GM18867 (cell line): ENCODE data around the gene PTMA.
"Not testable (repeated sequence)": the region's sequence is repeated elsewhere in the genome, so short reads cannot be mapped to it uniquely, and the experiment has no call there.

ENCODE experiments used
- ATAC-seq: cut with Tn5 transposase; IDR thresholded peaks from one replicate; pipeline ENCODE4 v1.9.1; 2021; ENCODE audit warnings: mild to moderate bottlenecking, moderate library complexity; ENCODE audit not compliant: unreplicated experiment

Gene PTMA

GRCh38 chr2:231714639-231715498 is 6.5 kb downstream of the PTMA start:
- ATAC-seq: no peak

DNA sequence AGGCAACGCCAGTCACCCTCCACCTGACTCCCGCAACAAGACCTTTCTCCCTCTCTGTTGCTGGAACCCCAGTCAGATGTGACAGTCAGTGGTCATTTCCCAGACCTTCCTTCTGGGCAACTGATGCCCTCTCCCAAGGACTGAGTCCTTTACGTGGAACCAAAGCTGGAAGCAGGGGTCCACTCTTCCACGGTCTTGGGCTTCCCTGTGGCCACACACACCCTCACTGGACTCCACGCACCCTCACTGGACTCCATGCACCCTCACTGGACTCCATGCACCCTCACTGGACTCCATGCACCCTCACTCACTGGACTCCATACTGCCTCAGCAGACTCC is 7.1 kb downstream of the PTMA start:
- no peak for ATAC-seq

DNA sequence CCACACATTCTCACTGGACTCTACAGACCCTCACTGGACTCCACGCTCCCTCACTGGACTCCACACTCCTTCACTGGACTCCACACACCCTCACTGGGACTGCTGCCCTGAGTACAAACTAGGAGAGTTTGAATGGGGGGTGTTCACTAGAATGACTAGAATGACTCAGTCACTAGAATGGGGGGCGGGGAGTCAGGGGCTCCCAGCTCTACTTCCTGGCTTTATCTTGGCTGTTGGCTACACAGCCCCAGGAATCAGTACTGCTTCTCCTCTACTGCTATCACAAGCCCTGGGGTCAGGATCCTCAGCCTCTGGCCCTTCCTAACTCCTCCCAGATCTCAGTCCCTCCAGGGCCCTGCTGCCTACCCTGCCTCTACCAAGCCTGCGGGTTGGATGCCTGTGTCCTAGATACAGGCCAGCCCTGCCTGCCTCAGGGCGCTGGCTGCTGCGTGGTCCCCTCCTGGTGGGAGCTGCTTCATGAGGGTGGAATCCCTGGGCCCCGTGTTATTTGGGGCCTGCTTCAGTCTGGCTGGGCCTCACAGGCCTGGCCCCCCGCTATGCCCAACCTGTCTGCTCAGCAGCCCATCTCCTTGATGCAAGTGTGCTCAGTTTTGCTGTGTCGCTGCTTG is 7.8 kb downstream of the PTMA start:
- no peak for ATAC-seq

GRCh38 chr2:231716666-231717280 is 8.4 kb downstream of the PTMA start:
- ATAC-seq: no peak

DNA sequence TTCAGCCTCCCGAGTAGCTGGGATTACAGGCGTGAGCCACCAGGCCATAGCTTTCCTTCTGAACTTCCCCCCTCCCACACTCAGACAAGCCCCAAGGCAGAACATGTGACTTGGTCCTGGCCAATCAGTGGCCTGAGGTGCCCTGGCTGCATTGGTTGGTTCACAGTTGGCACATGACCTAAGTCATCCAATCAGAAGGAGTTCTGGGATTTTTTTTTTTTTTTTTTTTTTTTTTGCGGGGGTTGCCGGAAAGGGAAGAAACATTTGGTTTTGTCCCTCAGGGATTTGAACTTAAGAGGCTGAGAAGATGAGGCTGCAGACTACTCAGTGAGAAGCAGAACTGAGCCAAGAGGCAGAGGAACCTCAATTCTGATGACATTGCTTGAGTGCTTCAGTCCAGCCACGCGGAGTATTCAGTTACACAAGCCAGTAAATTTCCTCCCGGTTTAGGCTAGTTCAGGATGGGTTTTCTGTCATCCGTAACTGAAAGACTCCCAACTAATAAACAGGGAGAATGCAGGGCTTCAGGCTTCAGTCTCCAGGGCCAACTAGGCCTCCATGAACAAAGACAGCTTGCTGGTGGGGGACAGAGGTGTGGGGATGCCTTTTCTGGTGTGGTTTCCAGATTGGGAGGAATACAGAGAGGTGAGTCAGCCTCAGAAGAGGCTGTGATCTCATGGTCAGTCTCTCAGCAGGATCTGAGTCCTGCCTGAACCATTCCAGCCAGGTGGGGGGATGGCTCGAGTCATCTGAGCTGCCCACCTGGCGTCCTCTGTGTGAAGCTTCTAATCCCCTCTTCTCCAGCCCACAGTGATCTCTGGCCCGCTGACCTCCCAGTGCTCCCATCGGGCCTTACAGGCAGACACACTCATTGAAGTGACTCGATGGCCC is 9.2 kb downstream of the PTMA start:
- no peak for ATAC-seq

DNA sequence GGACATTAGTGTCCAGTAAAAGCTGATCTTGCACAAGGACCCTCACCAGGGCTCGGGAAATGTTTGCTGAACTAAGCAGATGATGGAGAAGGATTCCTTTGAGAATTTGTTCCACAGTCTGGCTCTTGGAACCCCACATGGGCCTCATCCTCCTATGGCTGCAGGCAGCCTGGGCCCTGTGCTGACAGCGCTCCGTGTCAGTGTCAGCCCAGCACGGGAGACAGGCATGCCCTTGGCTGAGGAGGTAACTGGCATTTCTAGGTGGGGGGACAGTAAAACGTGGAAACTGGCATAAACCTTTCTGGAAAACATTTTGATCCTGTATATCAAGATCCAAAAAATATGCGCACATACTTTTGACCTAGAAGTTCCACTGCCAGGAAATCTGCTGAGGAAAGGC is 10.5 kb downstream of the PTMA start:
- no peak for ATAC-seq

DNA sequence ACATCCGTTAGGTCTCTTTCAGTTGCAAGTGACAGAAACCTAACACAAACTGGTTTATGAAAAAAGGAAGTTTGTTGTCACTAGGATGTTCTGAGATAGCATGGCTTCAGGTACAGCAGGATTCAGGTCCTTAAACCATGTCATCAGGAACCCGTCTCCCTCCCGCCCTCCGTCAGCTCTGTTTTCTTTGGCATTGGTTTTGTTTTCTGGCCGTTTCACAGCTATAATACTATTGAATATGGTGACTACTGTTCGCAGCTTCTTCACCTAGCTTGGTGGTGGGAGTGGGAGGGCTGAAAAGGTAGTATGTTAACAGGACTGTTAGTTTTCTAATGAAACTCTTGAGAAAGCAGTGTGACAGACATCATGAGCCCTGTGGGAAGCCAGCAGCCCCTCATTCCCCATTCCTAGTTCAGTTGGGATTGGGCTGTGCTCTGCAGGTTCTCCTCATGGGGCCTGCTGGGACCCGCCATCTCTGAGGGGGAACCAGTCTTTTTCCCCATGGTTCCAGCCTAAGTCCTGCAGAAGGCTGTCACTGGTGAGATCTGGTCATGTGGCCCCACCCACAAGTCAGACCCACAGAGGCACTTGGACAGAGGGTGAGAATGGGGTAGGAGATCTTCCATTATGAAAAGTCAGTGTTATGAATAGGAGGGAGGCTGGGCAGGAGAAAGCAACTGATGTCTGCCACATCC is 12.1 kb downstream of the PTMA start:
- peak; percentile 13 for ATAC-seq

GRCh38 chr2:231720987-231721966 is 13.0 kb downstream of the PTMA start:
- peak; percentile 79 for ATAC-seq

DNA sequence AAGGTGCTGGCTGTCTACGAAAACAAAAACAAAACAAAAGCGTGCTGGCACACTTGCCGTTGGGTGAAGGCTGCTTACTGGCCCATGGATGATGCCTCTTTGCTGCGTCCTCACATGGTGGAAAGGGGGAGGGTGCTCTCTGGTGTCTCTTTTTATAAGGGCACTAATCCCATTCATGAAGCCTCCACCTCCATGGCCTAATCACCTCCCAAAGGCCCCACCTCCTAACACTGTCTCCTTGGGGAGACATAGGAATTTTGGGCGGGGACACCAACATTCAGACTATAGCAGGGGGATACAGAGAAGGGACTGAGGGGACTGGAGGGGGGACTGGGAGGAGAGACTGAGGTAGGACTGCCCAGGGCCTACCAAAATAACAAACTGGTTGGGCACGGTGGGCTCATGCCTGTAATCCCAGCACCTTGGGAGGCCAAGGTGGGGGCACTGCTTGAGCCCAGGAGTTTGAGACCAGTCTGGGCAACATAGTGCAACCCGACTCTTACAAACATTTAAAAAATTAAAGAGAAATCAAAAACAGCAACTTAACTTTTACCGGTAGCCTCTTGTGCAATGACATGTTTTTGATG is 14.5 kb downstream of the PTMA start:
- no peak for ATAC-seq

DNA sequence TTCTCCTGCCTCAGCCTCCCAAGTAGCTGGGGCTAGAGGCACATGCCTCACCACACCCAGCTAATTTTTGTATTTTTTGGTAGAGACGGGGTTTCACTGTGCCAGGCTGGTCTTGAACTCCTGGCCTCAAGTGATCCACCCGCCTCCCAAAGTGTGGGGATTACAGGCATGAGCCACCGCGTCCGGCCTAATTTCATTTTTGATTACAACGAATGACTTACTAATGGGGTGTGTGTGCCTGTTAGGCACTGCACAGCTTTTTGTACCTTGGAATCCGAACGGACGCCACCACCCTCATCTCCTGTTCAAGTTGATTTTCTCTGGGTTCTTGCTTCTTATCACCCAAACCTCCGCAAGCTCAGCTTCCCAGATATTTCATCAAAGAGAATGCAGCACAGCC is 17.2 kb downstream of the PTMA start:
- ATAC-seq: no peak

GRCh38 chr2:231726276-231726675 is 18.0 kb downstream of the PTMA start:
- ATAC-seq: no peak

DNA sequence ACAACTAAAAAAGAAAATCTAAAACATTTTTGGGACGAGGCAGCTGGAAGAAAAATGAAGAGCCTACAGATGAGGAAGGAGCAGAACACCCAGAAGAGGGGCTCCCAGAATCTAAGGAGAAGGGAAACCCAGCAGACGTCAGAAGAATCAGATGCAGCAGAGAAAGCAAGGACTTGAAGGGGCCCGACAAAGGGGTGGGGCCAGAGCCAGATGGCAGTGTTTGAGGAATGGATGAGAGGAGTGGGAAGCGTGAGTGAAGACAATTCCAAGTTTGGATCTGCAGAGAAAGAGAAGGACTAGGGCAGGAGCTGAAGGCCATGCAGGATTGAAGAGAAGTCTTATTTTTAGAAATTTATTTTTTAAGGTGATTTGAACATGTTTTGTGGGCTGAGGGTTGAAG is 19.3 kb downstream of the PTMA start:
- no peak for ATAC-seq

GRCh38 chr2:231732604-231733003 is 24.3 kb downstream of the PTMA start:
- no peak for ATAC-seq

DNA sequence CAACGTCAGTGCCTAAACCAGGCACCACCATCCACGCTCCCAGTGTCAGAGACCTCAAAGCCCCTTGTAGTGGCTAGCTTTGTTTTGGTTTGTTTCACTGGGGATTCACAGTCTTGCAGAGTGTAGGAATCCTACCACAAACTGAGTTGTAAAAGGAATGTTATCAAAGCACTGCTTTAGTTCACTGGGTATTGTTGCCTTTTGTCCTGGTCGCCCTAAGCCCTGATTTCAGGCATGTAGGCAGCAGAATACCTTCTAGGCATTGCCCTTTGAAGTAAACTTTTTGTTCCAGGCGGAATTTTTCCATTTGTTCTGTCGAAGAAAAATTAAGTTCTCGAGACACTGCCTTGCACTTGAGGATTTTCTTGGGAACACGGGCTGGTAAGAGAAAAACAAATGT is 29.4 kb downstream of the PTMA start:
- ATAC-seq: no peak

GRCh38 chr2:231743376-231744116 is 35.2 kb downstream of the PTMA start:
- no peak for ATAC-seq

DNA sequence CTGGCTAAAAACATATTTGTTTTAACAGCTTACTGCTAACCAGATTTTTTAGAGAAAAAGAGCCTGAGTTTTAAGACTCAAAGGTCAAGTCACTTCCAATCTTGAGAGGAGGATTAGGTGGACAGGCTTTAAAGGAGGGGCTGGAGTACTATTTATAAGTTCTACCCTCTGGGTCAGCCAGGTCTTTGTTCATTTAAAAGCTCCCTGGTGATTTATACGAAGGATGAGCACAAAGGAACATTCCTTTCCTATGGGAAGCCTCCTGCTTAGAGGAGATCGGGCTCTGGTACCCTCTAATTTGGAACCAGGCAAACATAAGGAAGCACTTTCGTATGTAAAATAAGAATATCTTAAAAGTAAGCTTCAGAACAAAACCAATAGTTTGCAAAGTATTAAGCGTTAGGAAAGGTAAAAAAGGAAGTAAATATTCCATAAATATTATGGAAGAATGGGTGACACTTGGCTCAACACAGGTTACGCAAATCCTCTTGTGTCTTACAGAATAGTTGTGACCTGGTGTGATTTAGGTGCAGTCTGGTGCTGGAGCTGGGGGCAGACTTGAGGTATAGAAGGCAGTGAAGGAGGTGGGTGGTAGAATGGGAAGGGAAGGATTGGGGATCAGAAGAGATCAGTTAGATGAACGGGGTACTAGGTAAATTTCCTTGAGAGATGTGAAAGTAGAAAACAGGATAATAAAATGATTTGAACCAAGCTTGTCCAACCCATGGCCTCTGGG is 37.1 kb downstream of the PTMA start:
- ATAC-seq: no peak

DNA sequence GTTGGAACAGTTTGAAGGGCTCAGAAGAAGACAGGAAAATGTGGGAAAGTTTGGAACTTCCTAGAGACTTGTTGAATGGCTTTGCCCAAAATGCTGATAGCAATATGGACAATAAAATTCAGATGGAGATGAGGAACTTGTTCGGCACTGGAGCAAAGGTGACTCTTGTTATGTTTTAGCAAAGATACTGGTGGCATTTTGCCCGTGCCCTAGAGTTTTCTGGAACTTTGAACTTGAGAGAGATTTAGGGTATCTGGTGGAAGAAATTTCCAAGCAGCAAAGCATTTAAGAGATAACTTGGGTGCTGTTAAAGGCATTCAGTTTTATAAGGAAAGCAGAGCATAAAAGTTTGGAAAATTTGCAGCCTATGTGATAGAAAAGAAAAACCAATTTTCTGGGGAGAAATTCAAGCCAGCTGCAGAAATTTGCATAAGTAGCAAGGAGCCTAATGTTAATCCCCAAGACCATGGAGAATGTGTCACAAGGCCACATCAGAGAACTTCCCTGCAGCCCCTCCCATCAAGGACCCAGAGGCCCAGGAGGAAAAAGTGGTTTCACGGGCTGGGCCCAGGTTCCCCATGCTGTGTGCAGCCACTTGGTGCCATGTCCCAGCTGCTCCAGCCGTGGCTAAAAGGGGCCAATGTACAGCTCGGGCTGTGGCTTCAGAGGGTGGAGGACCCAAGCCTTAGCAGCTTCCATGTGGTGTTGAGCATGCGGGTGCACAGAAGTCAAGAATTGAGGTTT is 40.0 kb downstream of the PTMA start:
- not testable (repeated sequence) for ATAC-seq
